Endothelial cell of umbilical vein (primary cell): Measurements from ENCODE around the gene SETBP1. TPM values are rescaled to one million over a fixed set of nuclear protein-coding genes. Genes with fewer than 3 reads are reported as not detected.

ENCODE experiments used
- BruUV-seq: library from RNA; stranded (reverse); fragments of 400-500 nt; replicated peaks from 2 replicates; lab custom pipeline; 2021; lab: Mats Ljungman, UMichigan
- CTCF ChIA-PET: fragments of 300-600, 350-600 bp; sonication (Branson Sonifier 250); formaldehyde crosslinking; loops from one replicate; lab custom pipeline; 2021; ENCODE audit warnings: antibody characterized with exemption, inconsistent platforms; lab: Charles Lee
- POLR2A ChIA-PET: fragments of 300-600, 350-600 bp; sonication (Branson Sonifier 250); formaldehyde crosslinking; loops from one replicate; lab custom pipeline; 2021; ENCODE audit warnings: antibody characterized with exemption, inconsistent platforms; lab: Charles Lee
- DNase-seq: peaks from one replicate; pipeline ENCODE4 v3.0.0-alpha.2; 2011; ENCODE audit warnings: low read depth, low spot score
- FAIRE-seq: peaks from 2 replicates; lab custom pipeline; 2011; peaks lifted over from hg19 to GRCh38; lab: Jason Lieb, UNC
- H2AFZ ChIP-seq: 2 replicates; pipeline ENCODE4 v1.6.0; 2012; ENCODE audit warnings: low read depth, low read length, control low read depth, inconsistent platforms
- H3K27ac ChIP-seq: 2 replicates; pipeline ENCODE4 v1.5.1; 2011; ENCODE audit warnings: low read depth, mild to moderate bottlenecking, control low read depth, low read length, moderate library complexity; ENCODE audit not compliant: insufficient read depth
- H3K27me3 ChIP-seq, 2 experiments: 2 replicates each; pipeline versions ENCODE4 v1.6.0 to v1.6.1; 2011; ENCODE audit warnings: low read length in 2 of 2, mixed read lengths in 1 of 2; ENCODE audit not compliant: control insufficient read depth in 2 of 2, insufficient read depth in 2 of 2
- H3K36me3 ChIP-seq, 2 experiments: 2 replicates in 1 of 2; 3 replicates in 1 of 2; pipeline ENCODE4 v1.5.1; 2011; ENCODE audit warnings: low read length in 2 of 2, mild to moderate bottlenecking in 1 of 2, moderate library complexity in 1 of 2; ENCODE audit not compliant: control insufficient read depth in 2 of 2, insufficient read depth in 2 of 2; ENCODE audit errors: extremely low read depth in 1 of 2
- H3K4me1 ChIP-seq: 3 replicates; pipeline ENCODE4 v1.5.1; 2011; ENCODE audit warnings: mild to moderate bottlenecking, low read length; ENCODE audit not compliant: control insufficient read depth, insufficient read depth; ENCODE audit errors: extremely low read depth
- H3K4me2 ChIP-seq: 2 replicates; pipeline ENCODE4 v1.6.1; 2011; ENCODE audit warnings: low read length, control low read depth, mixed read lengths; ENCODE audit not compliant: insufficient read depth
- H3K4me3 ChIP-seq, 3 experiments: fragments of 200-600 bp in 1 of 3; sonication (generic), shearing (Covaris generic) in 1 of 3; replicated peaks in 1 of 3; 2 replicates each; pipeline ENCODE4 v1.5.1; 2011 to 2016; ENCODE audit warnings: control low read depth in 3 of 3, low read length in 3 of 3, mild to moderate bottlenecking in 2 of 3, inconsistent platforms in 1 of 3, low read depth in 1 of 3, moderate library complexity in 1 of 3; ENCODE audit not compliant: insufficient read depth in 1 of 3
- H3K79me2 ChIP-seq: 2 replicates; pipeline ENCODE4 v1.6.0; 2012; ENCODE audit warnings: low read length, inconsistent platforms; ENCODE audit not compliant: control insufficient read depth, insufficient read depth
- H3K9ac ChIP-seq: replicated peaks from 2 replicates; pipeline ENCODE3; 2011; ENCODE audit warnings: low read length, control low read depth; ENCODE audit not compliant: insufficient read depth; ENCODE audit errors: extremely low read depth
- H3K9me1 ChIP-seq: replicated peaks from 3 replicates; pipeline ENCODE4 v1.6.0; 2011; ENCODE audit warnings: mild to moderate bottlenecking, low read length; ENCODE audit not compliant: control insufficient read depth, insufficient read depth; ENCODE audit errors: extremely low read depth
- H3K9me3 ChIP-seq: replicated peaks from 2 replicates; pipeline ENCODE4 v1.5.1; 2012; ENCODE audit warnings: low read length, inconsistent platforms; ENCODE audit not compliant: control insufficient read depth, insufficient read depth
- H4K20me1 ChIP-seq: replicated peaks from 2 replicates; pipeline ENCODE3; 2011; ENCODE audit warnings: mild to moderate bottlenecking, low read length; ENCODE audit not compliant: control insufficient read depth, insufficient read depth; ENCODE audit errors: extremely low read depth
- CTCF ChIP-seq, 2 donors: IDR thresholded peaks; 1 replicate in 1 of 2; 2 replicates in 1 of 2; pipeline ENCODE4 v1.5.1; 2011; ENCODE audit warnings: low read length in 2 of 2, mild to moderate bottlenecking in 2 of 2, moderate library complexity in 2 of 2, control low read depth in 1 of 2, inconsistent platforms in 1 of 2, low read depth in 1 of 2; ENCODE audit not compliant: insufficient read depth in 1 of 2; ENCODE audit errors: extremely low read depth in 1 of 2
- EZH2 ChIP-seq: IDR thresholded peaks from 2 replicates; pipeline ENCODE4 v1.6.1; 2012; ENCODE audit warnings: borderline replicate concordance, low read depth, mild to moderate bottlenecking, moderate library complexity, low read length, inconsistent platforms; ENCODE audit not compliant: severe bottlenecking
- FOS ChIP-seq: IDR thresholded peaks from 2 replicates; pipeline ENCODE4 v1.6.1; 2011; ENCODE audit warnings: mild to moderate bottlenecking, low read length, moderate library complexity, borderline replicate concordance; ENCODE audit not compliant: insufficient read depth
- GATA2 ChIP-seq: IDR thresholded peaks from 2 replicates; pipeline ENCODE4 v1.7.0; 2011; ENCODE audit warnings: low read depth, mild to moderate bottlenecking, moderate library complexity, mixed read lengths, low read length; ENCODE audit not compliant: insufficient read length, insufficient read depth
- JUN ChIP-seq: IDR thresholded peaks from 2 replicates; pipeline ENCODE4 v1.6.1; 2011; ENCODE audit warnings: borderline replicate concordance, low read depth; ENCODE audit not compliant: insufficient read length, insufficient read depth
- MAX ChIP-seq: IDR thresholded peaks from 2 replicates; pipeline ENCODE4 v1.6.1; 2011; ENCODE audit not compliant: insufficient read depth, insufficient read length
- MYC ChIP-seq: IDR thresholded peaks from one replicate; pipeline ENCODE4 v1.6.1; 2011; ENCODE audit warnings: mild to moderate bottlenecking, low read depth, low read length
- POLR2A ChIP-seq: IDR thresholded peaks from 2 replicates; pipeline ENCODE4 v1.6.1; 2012; ENCODE audit warnings: low read depth, mild to moderate bottlenecking, control low read depth, low read length
- POLR2AphosphoS5 ChIP-seq: IDR thresholded peaks from 2 replicates; pipeline ENCODE4 v1.6.1; 2012; ENCODE audit warnings: low read depth, mild to moderate bottlenecking, control low read depth, low read length, moderate library complexity; ENCODE audit not compliant: insufficient read depth
- dilution Hi-C: fragments of 300-500 bp; cut with MboI; formaldehyde crosslinking; loops from one replicate; pipeline ENCODE4 v1.15.0; 2019; ENCODE audit warnings: low sequenced_read_pairs; ENCODE audit not compliant: extremely low pct_ligation_motif_present
- intact Hi-C: fragments of 100-400 bp; cut with micrococcal nuclease; formaldehyde crosslinking; loops from one replicate; pipeline ENCODE4 v1.10.0; 2022
- polyA plus RNA-seq, 4 experiments: library from polyadenylated mRNA; depleted of rRNA in 3 of 4; stranded (reverse) in 3 of 4; unstranded in 1 of 4; fragments of >200 nt; gene quantifications; 2 replicates each; pipeline versions ENCODE4 v1.2.1 to v1.2.3, GENCODE V29; 2011 to 2012; ENCODE audit warnings: missing spikeins in 1 of 4
- total RNA-seq: library from RNA; stranded (reverse); gene quantifications from 2 replicates; pipeline ENCODE4 v1.2.3, GENCODE V29; 2021

The SETBP1 gene
- total and polyA plus RNA-seq, 2 donors (not counting 3 experiments of a cell fraction or from before 2014, with no cell fraction given), result 0.76 to 3.1 TPM

- no peak for FAIRE-seq
- H2AFZ ChIP-seq, result no peak overlapping the region
- no peaks in the 10 kb centered on the region for H3K36me3 ChIP-seq
- dilution Hi-C loops (no loop called here), intact Hi-C loops (no loop called here)
- no peak overlapping the region for H3K4me3 ChIP-seq
- H4K20me1 ChIP-seq, result no peaks in the 10 kb centered on the region
- no peaks in the 10 kb centered on the region for H3K4me1 ChIP-seq
- H3K9me3 ChIP-seq, result no peaks in the 10 kb centered on the region
- no TSS peak for BruUV-seq
- TF ChIP-seq MAX, result no peak
- TF ChIP-seq FOS, result no peak
- TF ChIP-seq CTCF (IDR thresholded peaks at IDR 0.05; ENCODE audit: extremely low read depth in 1 of 2, insufficient read depth in 1 of 2, low read depth in 1 of 2, low read length in 2 of 2), result no peak
- TF ChIP-seq GATA2, result no peak
- TF ChIP-seq JUN, result no peak
- no peak for TF ChIP-seq EZH2
- no peak for TF ChIP-seq POLR2A
- no peak for TF ChIP-seq POLR2AphosphoS5
- TF ChIP-seq MYC, result no peak
- ChIA-PET POLR2A (no interaction called here), CTCF (no interaction called here)
- H3K4me2 ChIP-seq, result no peak overlapping the region
- no peaks in the 10 kb centered on the region for H3K27me3 ChIP-seq
- H3K9ac ChIP-seq, result no peak overlapping the region
- H3K9me1 ChIP-seq, result no peaks in the 10 kb centered on the region
- H3K27ac ChIP-seq, result no peak overlapping the region
- DNase-seq, result no peak
- no peaks in the 10 kb centered on the region for H3K79me2 ChIP-seq
Measured at GRCh38 chr18:44637210-44638033, 43.3 kb upstream of the SETBP1 start.
